Measurements from ENCODE around the gene RHNO1. TPM values are rescaled to one million over a fixed set of nuclear protein-coding genes. Genes with fewer than 3 reads are reported as not detected.
A peak's percentile ranks its signal among the peaks of the same experiment; 100 is the strongest.

The RHNO1 gene
- total and polyA plus RNA-seq, 7 donors: 1.8 to 11.7 (median 6.4) TPM

DNA sequence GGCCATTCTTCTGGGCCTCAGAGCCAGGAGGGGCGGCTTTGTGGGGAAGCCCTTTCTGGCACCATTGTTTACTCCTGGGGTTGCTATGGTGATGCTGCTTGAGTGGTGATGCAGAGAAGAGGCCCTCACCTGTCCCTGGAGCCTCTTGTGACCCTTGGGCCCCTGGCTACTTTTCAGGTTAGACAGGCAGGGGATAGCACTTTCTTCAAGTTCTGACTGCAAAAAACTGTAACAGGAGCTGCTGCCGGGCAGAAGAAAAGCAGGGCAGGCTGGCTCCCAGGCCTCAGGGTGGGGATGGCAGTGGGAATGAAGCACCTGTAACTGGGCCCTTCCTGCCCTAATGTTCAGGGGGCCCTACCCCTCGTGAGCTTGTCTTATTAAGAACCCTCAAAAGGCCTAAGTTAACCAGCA, 20.0 kb upstream of the RHNO1 start, which contains the start of gene TEX52:
TSS of gene TEX52 (minus strand) at position 19 of the 411 bp plus-strand sequence. CDS start at position 6, 13 bp downstream.
- H3K36me3 ChIP-seq (ENCODE audit: insufficient read depth in 1 of 2, low read depth in 1 of 2): no peaks in the 10 kb centered on the region
- intact Hi-C loops (cut with DNase I): loop anchor here (10.0 kb wide), 2 partner anchors 188 to 418 kb away; no protein-coding TSS in a partner anchor
- no peaks in the 10 kb centered on the region for H3K27me3 ChIP-seq (ENCODE audit: insufficient read depth in 3 of 3, low read length in 2 of 3)
- 89 to 93% (median 89%) methylated on average over 3 of the region's 3 CpGs for WGBS, 3 donors
- no peaks in the 10 kb centered on the region for H3K9me3 ChIP-seq
- no peak for DNase-seq
- ATAC-seq: no peak
- H3K4me3 ChIP-seq: no peak within 1 kb of the TSS
- TF ChIP-seq CTCF (IDR thresholded peaks at IDR 0.05): no peak
- H3K27ac ChIP-seq: no peak within 1 kb of the TSS
- peaks cover 5% of the 10 kb centered on the region for H3K4me1 ChIP-seq

DNA sequence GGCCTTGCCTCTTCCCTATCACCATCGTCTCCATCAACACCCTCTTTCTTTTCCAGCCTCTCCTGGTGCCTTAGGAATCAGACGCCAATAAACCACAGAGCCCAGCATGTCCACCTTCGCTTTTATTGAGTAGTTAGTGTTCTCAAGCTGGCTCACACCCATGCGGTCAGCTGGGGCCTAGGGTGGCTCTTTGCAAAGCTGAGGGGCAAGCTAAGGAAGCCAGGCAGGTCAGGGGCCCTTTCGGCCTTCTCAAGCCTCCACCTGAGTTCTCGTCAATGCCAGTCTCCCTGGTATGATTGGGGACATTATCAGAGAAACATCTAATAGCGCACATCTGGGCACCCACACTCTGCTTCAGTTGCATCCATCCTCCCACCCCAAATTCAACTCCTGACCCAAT, 19.4 kb upstream of the RHNO1 start:
- WGBS, 3 donors: 95 to 97% (median 96%) methylated on average over 7 of the region's 7 CpGs
- Histone ChIP-seq H3K27me3 (ENCODE audit: insufficient read depth in 3 of 3, low read length in 2 of 3) (no peaks in the 10 kb centered on the region), H3K36me3 (ENCODE audit: insufficient read depth in 1 of 2, low read depth in 1 of 2) (no peaks in the 10 kb centered on the region), H3K4me3 (no peak overlapping the region), H3K9me3 (no peaks in the 10 kb centered on the region), H3K4me1 (peaks cover 5% of the 10 kb centered on the region), H3K27ac (no peak overlapping the region)
- ATAC-seq: no peak
- no peak for DNase-seq
- no peak for TF ChIP-seq CTCF (IDR thresholded peaks at IDR 0.05)
- intact Hi-C loops (cut with DNase I): loop anchor here (10.0 kb wide), 2 partner anchors 187 to 417 kb away; no protein-coding TSS in a partner anchor

DNA sequence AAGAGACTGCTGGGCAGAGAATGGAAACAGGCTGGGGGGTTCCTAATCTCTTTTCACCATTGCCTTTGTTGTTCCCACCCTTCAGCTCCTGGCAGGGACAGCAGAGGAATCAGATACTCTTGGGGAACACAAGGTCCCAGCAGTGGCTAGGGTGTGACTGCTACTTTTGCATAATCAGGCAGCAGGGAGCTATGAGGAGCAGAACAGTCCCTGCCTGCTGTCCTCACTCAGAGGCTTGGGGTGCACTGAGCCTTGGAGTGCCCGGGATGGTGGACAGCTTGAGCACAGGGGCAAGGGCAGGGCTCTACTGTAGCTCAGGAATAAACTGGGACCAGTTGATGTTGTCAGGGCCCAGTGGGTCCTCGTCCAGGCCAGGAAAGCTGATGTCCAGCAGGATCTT, 18.7 kb upstream of the RHNO1 start:
- no peak for DNase-seq
- ATAC-seq: peak in 2 of 4 donors; percentile 69 to 78
- no peak overlapping the region for H3K4me3 ChIP-seq
- no peaks in the 10 kb centered on the region for H3K9me3 ChIP-seq
- H3K27ac ChIP-seq: no peak overlapping the region
- H3K36me3 ChIP-seq (ENCODE audit: insufficient read depth in 1 of 2, low read depth in 1 of 2): no peaks in the 10 kb centered on the region
- intact Hi-C loops (cut with DNase I): loop anchor here (10.0 kb wide), 2 partner anchors 186 to 416 kb away; no protein-coding TSS in a partner anchor
- 35 to 83% (median 70%) methylated on average over 2 of the region's 2 CpGs for WGBS, 3 donors
- peaks cover 5% of the 10 kb centered on the region for H3K4me1 ChIP-seq
- TF ChIP-seq CTCF (IDR thresholded peaks at IDR 0.05): no peak
- H3K27me3 ChIP-seq (ENCODE audit: insufficient read depth in 3 of 3, low read length in 2 of 3): no peaks in the 10 kb centered on the region

DNA sequence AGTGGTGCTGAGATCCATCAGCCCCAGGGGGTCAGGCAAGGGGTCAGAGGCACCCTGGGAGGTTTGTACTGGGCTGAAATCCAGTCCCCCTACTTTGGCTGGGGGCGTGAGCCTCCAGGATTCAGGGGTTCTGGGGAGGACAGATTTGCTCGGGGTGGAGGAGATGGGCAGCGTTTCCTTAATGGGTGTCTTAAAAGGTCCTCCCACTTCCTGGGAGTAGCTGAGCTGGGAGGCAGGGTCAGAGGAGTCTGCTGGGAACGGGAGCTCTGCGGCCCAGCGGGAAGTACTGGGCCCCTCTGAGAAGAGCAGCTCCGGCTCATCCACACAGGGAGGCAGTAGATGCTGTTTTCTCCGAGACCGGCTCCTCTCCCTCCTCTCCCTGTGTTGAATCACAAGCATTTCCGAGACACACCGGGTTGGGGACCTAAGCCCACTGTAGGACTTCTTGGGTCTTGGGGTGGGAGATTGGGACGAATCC, 18.0 kb upstream of the RHNO1 start:
- intact Hi-C loops (cut with DNase I): loop anchor here (10.0 kb wide), 2 partner anchors 186 to 416 kb away; no protein-coding TSS in a partner anchor
- 86 to 91% (median 89%) methylated on average over 12 of the region's 12 CpGs for WGBS, 3 donors
- H3K27me3 ChIP-seq (ENCODE audit: insufficient read depth in 3 of 3, low read length in 2 of 3): no peaks in the 10 kb centered on the region
- ATAC-seq: no peak
- H3K4me1 ChIP-seq: peaks cover 5% of the 10 kb centered on the region
- no peak for DNase-seq
- no peak overlapping the region for H3K4me3 ChIP-seq
- H3K9me3 ChIP-seq: no peaks in the 10 kb centered on the region
- H3K27ac ChIP-seq: no peak overlapping the region
- TF ChIP-seq CTCF (IDR thresholded peaks at IDR 0.05): no peak
- H3K36me3 ChIP-seq (ENCODE audit: insufficient read depth in 1 of 2, low read depth in 1 of 2): no peaks in the 10 kb centered on the region

GRCh38 chr12:2860170-2860569, 16.9 kb upstream of the RHNO1 start:
- Histone ChIP-seq H3K4me1 (peaks cover 5% of the 10 kb centered on the region), H3K4me3 (no peak overlapping the region), H3K27ac (no peak overlapping the region), H3K36me3 (ENCODE audit: insufficient read depth in 1 of 2, low read depth in 1 of 2) (no peaks in the 10 kb centered on the region), H3K27me3 (ENCODE audit: insufficient read depth in 3 of 3, low read length in 2 of 3) (no peaks in the 10 kb centered on the region), H3K9me3 (no peaks in the 10 kb centered on the region)
- ATAC-seq: no peak
- no peak for DNase-seq
- intact Hi-C loops (cut with DNase I): no loop called here
- TF ChIP-seq CTCF (IDR thresholded peaks at IDR 0.05): no peak
